Tibial artery (tissue), 4 donors: ENCODE measurements around the gene SMARCAL1.

Source experiments
- DNase-seq, 2 donors: peaks; one replicate each; pipeline ENCODE4 v3.0.0-alpha.2; 2019
- H3K27ac ChIP-seq, 2 donors: fragments of 200-600 bp; sonication (generic) in 1 of 2; 1 replicate in 1 of 2; 2 replicates in 1 of 2; pipeline ENCODE4 v1.5.1; 2018 to 2019; ENCODE audit warnings: mild to moderate bottlenecking in 1 of 2
- H3K27me3 ChIP-seq, 2 donors: fragments of 200-600 bp; sonication (generic) in 1 of 2; one replicate each; pipeline versions ENCODE4 v1.5.1 to v1.6.0; 2016 to 2019
- H3K36me3 ChIP-seq, 3 donors: fragments of 200-600 bp; sonication (generic) in 2 of 3; one replicate each; pipeline ENCODE4 v1.5.1; 2016 to 2019; ENCODE audit warnings: mild to moderate bottlenecking in 2 of 3
- H3K4me1 ChIP-seq, 4 donors: fragments of 200-600 bp; sonication (generic) in 2 of 4; 1 replicate in 3 of 4; 2 replicates in 1 of 4; pipeline ENCODE4 v1.5.1; 2016 to 2019
- H3K4me3 ChIP-seq, 2 donors: fragments of 200-600 bp; sonication (generic) in 1 of 2; 1 replicate in 1 of 2; 2 replicates in 1 of 2; pipeline ENCODE4 v1.5.1; 2018 to 2019; ENCODE audit warnings: mild to moderate bottlenecking in 2 of 2
- H3K9me3 ChIP-seq, 3 donors: fragments of 200-600 bp; sonication (generic) in 1 of 3; one replicate each; pipeline ENCODE4 v1.5.1; 2016 to 2019
- intact Hi-C: fragments of 100-400 bp; cut with DNase I; formaldehyde crosslinking; loops from one replicate; pipeline ENCODE4 v1.15.0; 2023; ENCODE audit warnings: low total_unique reads
- TF ChIP-seq, protein P1 (sequence below), 2 experiments: fragments of 200-600 bp in 1 of 2; fragments of 450-650 bp in 1 of 2; IDR thresholded peaks; one replicate each; pipeline ENCODE4 v1.5.1; 2017 to 2019; ENCODE audit warnings: antibody characterized with exemption in 2 of 2, mild to moderate bottlenecking in 1 of 2, moderate library complexity in 1 of 2

The SMARCAL1 gene

DNA sequence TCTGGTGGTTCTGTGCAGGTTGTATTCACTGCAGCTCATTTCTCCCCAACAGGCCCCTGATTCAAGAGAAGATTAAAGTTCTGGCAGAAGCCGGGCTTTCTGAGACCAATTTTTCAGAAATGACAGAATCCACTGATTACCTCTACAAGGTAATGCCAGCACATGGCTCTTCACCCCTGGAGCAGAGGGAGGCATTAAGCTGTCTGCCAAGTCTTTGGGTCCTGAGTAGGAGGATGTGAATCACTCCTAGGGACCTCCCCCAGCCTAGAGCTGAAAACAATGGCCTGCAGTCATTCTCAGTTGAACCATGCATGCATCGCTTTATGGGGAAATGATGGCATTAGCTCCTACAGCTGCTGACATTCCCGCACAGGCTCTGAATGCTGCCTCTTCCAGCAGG lies 65.9 kb downstream of the SMARCAL1 start:
- Histone ChIP-seq H3K4me3 (no peak overlapping the region), H3K9me3 (no peaks in the 10 kb centered on the region), H3K36me3 (peaks cover 33 to 89% (median 71%) of the 10 kb centered on the region in 3 donors), H3K27me3 (no peaks in the 10 kb centered on the region), H3K27ac (no peak overlapping the region), H3K4me1 (no peaks in the 10 kb centered on the region)
- TF ChIP-seq, protein P1, sequence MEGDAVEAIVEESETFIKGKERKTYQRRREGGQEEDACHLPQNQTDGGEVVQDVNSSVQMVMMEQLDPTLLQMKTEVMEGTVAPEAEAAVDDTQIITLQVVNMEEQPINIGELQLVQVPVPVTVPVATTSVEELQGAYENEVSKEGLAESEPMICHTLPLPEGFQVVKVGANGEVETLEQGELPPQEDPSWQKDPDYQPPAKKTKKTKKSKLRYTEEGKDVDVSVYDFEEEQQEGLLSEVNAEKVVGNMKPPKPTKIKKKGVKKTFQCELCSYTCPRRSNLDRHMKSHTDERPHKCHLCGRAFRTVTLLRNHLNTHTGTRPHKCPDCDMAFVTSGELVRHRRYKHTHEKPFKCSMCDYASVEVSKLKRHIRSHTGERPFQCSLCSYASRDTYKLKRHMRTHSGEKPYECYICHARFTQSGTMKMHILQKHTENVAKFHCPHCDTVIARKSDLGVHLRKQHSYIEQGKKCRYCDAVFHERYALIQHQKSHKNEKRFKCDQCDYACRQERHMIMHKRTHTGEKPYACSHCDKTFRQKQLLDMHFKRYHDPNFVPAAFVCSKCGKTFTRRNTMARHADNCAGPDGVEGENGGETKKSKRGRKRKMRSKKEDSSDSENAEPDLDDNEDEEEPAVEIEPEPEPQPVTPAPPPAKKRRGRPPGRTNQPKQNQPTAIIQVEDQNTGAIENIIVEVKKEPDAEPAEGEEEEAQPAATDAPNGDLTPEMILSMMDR (IDR thresholded peaks at IDR 0.05): no peak
- intact Hi-C loops: no loop called here
- no peak for DNase-seq

DNA sequence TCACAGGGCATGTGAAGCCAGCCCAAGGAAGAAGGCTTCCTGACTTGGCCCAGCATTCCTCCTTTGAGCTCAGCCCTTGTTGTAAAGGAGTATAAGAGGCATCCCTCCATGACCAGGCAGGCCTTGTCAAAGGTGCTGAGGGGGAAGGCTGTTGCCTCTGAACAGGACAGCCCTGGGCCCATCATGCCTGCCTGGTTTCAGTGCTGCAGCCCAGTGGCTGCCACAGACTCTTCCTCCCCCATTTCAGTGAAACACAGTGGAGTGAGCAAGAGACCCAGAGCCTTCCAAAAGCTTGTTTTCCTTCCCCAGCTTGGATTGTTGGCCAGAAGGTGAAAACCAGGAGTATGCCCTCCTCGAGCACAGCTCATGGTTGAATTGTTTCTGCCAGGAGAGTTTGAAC lies 66.5 kb downstream of the SMARCAL1 start:
- peaks cover 34 to 92% (median 71%) of the 10 kb centered on the region in 3 donors for H3K36me3 ChIP-seq
- no peaks in the 10 kb centered on the region for H3K27me3 ChIP-seq
- intact Hi-C loops: no loop called here
- TF ChIP-seq, protein P1 (IDR thresholded peaks at IDR 0.05): no peak
- H3K9me3 ChIP-seq: no peaks in the 10 kb centered on the region
- no peaks in the 10 kb centered on the region for H3K4me1 ChIP-seq
- H3K27ac ChIP-seq: no peak overlapping the region
- H3K4me3 ChIP-seq: no peak overlapping the region
- DNase-seq: no peak

- H3K36me3 ChIP-seq: peaks cover 34 to 83% (median 66%) of the 10 kb centered on the region in 3 donors
Measured at GRCh38 chr2:216480221-216480620, 67.9 kb downstream of the SMARCAL1 start.

DNA sequence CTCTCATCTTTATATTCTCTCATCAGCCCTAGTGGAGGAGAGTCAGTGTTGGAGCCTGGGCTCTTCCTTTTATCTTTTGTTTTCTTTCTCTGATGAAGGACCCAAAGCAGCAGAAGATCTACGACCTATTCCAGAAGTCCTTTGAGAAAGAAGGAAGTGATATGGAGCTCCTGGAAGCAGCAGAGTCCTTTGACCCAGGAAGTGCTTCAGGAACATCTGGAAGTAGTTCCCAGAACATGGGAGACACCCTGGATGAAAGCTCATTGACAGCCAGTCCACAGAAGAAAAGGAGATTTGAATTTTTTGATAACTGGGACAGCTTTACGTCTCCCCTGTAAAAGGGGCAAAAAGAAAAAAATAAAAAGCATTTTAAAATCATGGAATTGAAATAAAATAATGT lies 70.4 kb downstream of the SMARCAL1 start:
- Histone ChIP-seq H3K4me3 (no peak overlapping the region), H3K36me3 (peaks cover 21 to 58% (median 44%) of the 10 kb centered on the region in 3 donors), H3K4me1 (no peaks in the 10 kb centered on the region), H3K27me3 (no peaks in the 10 kb centered on the region), H3K27ac (no peak overlapping the region), H3K9me3 (no peaks in the 10 kb centered on the region)
- DNase-seq: no peak
- TF ChIP-seq, protein P1 (IDR thresholded peaks at IDR 0.05): no peak
- intact Hi-C loops: no loop called here

More at GRCh38 chr2:216480221-216480620, 67.9 kb downstream of the SMARCAL1 start:
- intact Hi-C loops: no loop called here
- TF ChIP-seq, protein P1 (IDR thresholded peaks at IDR 0.05): no peak
- no peaks in the 10 kb centered on the region for H3K9me3 ChIP-seq
- DNase-seq: no peak
- H3K27me3 ChIP-seq: no peaks in the 10 kb centered on the region
- no peak overlapping the region for H3K27ac ChIP-seq
- no peaks in the 10 kb centered on the region for H3K4me1 ChIP-seq
- no peak overlapping the region for H3K4me3 ChIP-seq

DNA sequence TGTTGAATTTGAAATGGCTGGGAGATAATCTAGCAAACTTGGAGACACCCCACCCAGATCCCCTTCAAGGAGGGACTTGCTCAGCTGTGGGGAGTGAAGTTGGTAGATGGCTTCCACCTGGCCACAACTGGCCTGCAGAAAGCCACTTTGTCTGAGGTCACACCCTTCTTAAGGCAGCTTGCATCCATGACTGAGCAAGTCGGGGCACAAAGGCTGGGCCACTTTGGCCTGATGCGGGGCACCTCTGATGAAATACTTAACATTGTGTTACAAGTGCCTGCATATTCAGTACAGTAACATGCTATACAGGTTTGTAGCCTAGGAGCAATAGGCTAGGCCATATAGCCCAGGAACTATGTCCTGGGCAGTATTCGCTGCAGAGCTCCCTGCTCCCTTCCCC lies 73.0 kb downstream of the SMARCAL1 start:
- Histone ChIP-seq H3K36me3 (peaks cover 8 to 32% (median 24%) of the 10 kb centered on the region in 3 donors), H3K9me3 (no peaks in the 10 kb centered on the region), H3K27me3 (no peaks in the 10 kb centered on the region), H3K27ac (no peak overlapping the region), H3K4me3 (no peak overlapping the region), H3K4me1 (no peaks in the 10 kb centered on the region)
- TF ChIP-seq, protein P1 (IDR thresholded peaks at IDR 0.05): no peak
- no peak for DNase-seq
- intact Hi-C loops: no loop called here

DNA sequence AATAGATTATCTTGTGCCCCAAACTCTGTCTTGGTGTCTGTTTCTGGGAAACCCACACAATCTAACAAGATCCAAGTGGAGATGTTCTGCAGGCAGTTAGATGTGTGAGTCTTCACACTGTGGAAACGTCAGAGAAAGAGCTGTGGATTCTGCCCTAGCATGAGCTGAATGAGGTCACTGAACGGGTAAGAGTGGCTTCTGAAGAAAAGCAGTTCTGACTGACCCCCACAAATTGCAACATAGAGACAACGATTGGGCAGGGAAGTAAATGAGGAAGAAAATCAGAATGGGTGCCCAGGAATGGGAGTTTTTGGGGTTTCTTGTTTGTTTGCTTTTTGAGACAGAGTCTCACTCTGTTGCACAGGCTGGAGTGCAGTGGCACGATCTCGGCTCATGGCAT lies 73.5 kb downstream of the SMARCAL1 start:
- Histone ChIP-seq H3K9me3 (no peaks in the 10 kb centered on the region), H3K27me3 (no peaks in the 10 kb centered on the region), H3K36me3 (peaks cover 8 to 27% (median 19%) of the 10 kb centered on the region in 3 donors), H3K27ac (no peak overlapping the region), H3K4me3 (no peak overlapping the region), H3K4me1 (no peaks in the 10 kb centered on the region)
- intact Hi-C loops: no loop called here
- TF ChIP-seq, protein P1 (IDR thresholded peaks at IDR 0.05): no peak
- no peak for DNase-seq
